Ascending aorta (tissue), 2 donors: Measurements from ENCODE around the gene ARHGAP9. TPM values are rescaled to one million over a fixed set of nuclear protein-coding genes. Genes with fewer than 3 reads are reported as not detected.
"Not testable (repeated sequence)": the region's sequence is repeated elsewhere in the genome, so short reads cannot be mapped to it uniquely, and the experiment has no call there.

ENCODE experiments used
- DNase-seq, 2 donors: peaks; one replicate each; pipeline ENCODE4 v3.0.0-alpha.2; 2019; ENCODE audit warnings: low spot score in 2 of 2
- H3K27ac ChIP-seq, 2 donors: fragments of 200-600 bp; sonication (generic); one replicate each; pipeline ENCODE4 v1.5.1; 2016 to 2017; ENCODE audit warnings: mild to moderate bottlenecking in 1 of 2
- H3K27me3 ChIP-seq: fragments of 200-600 bp; sonication (generic); one replicate; pipeline ENCODE4 v1.5.1; 2017
- H3K36me3 ChIP-seq, 2 donors: fragments of 200-600 bp; sonication (generic); one replicate each; pipeline ENCODE4 v1.5.1; 2016
- H3K4me1 ChIP-seq, 2 donors: fragments of 200-600 bp; sonication (generic); one replicate each; pipeline ENCODE4 v1.5.1; 2016 to 2017; ENCODE audit warnings: mild to moderate bottlenecking in 1 of 2
- H3K4me3 ChIP-seq, 2 donors: fragments of 200-600 bp; sonication (generic); one replicate each; pipeline ENCODE4 v1.5.1; 2016 to 2017; ENCODE audit warnings: mild to moderate bottlenecking in 1 of 2
- H3K9me3 ChIP-seq, 2 donors: fragments of 200-600 bp; sonication (generic); one replicate each; pipeline ENCODE4 v1.5.1; 2016
- CTCF ChIP-seq, 3 experiments: fragments of 200-600 bp in 2 of 3; fragments of 450-650 bp in 1 of 3; sonication (generic) in 2 of 3; IDR thresholded peaks; one replicate each; pipeline ENCODE4 v1.5.1; 2016 to 2019; ENCODE audit warnings: antibody characterized with exemption in 3 of 3, mild to moderate bottlenecking in 1 of 3, moderate library complexity in 1 of 3
- intact Hi-C: fragments of 100-400 bp; cut with DNase I; formaldehyde crosslinking; loops from one replicate; pipeline ENCODE4 v1.15.1; 2023
- total RNA-seq: library from RNA; depleted of rRNA; stranded (reverse); fragments of >200 nt; gene quantifications from one replicate; pipeline ENCODE4 v1.1.0, GENCODE V29; 2016

The ARHGAP9 gene
- total RNA-seq, 1 donor from 2014 or later, result 21.6 TPM

GRCh38 chr12:57441846-57442427, 37.7 kb downstream of the ARHGAP9 start:
- H3K9me3 ChIP-seq, result no peaks in the 10 kb centered on the region
- intact Hi-C loops, result no loop called here
- H3K4me1 ChIP-seq, result no peaks in the 10 kb centered on the region

DNA sequence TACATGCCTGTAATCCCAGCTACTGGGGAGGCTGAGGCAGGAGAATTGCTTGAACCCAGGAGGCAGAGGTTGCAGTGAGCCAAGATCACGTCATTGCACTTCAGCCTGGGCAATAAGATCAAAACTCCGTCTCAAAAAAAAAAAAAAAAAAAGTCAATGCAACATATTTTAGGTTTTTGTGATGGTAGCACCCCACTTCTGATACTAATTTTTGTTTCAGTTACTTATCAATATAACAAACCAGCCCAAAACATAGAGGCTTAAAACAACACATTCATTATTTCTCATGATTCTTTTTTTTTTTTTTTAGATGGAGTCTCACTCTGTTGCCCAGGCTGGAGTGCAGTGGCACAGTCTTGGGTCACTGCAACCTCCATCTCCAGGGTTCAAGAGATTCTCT, 38.3 kb downstream of the ARHGAP9 start:
- H3K27ac ChIP-seq, H3K36me3 ChIP-seq, DNase-seq, H3K9me3 ChIP-seq, H3K27me3 ChIP-seq, H3K4me1 ChIP-seq, H3K4me3 ChIP-seq, intact Hi-C loops: not testable (repeated sequence)

More at GRCh38 chr12:57441846-57442427, 37.7 kb downstream of the ARHGAP9 start:
- no peak overlapping the region for H3K27ac ChIP-seq
- H3K36me3 ChIP-seq, result no peaks in the 10 kb centered on the region
- TF ChIP-seq CTCF (IDR thresholded peaks at IDR 0.05), result no peak
- no peaks in the 10 kb centered on the region for H3K27me3 ChIP-seq
- H3K4me3 ChIP-seq, result no peak overlapping the region
- no peak for DNase-seq

- DNase-seq, result no peak
- TF ChIP-seq CTCF (IDR thresholded peaks at IDR 0.05), result no peak
- no peak overlapping the region for H3K4me3 ChIP-seq
- H3K36me3 ChIP-seq, result no peaks in the 10 kb centered on the region
- intact Hi-C loops, result no loop called here
- H3K4me1 ChIP-seq, result no peaks in the 10 kb centered on the region
- no peaks in the 10 kb centered on the region for H3K9me3 ChIP-seq
- H3K27ac ChIP-seq, result peak overlapping the region; percentile 51 to 65
- H3K27me3 ChIP-seq, result no peaks in the 10 kb centered on the region
Measured at GRCh38 chr12:57439762-57440266, 39.9 kb downstream of the ARHGAP9 start.

DNA sequence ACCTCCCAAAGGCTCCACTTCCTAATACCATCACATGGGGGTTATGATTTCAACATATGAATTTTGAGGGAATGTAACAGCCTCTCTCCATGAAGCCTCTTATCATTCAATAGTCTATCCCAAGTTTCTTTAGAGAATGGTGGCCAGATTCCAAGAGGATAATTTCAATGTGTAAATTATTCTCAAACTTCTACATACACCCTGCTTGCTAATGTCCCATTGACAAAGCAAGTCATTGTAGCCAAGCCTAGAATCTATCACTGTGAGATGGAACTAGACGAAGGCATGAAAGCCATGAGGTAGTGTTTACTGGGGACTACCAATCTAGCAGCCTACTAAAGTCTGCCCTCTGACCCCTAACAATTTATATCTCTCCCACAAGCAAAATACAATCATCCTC, 41.3 kb downstream of the ARHGAP9 start:
- no peaks in the 10 kb centered on the region for H3K4me1 ChIP-seq
- no peaks in the 10 kb centered on the region for H3K36me3 ChIP-seq
- no peaks in the 10 kb centered on the region for H3K9me3 ChIP-seq
- DNase-seq, result no peak
- no peak for TF ChIP-seq CTCF (IDR thresholded peaks at IDR 0.05)
- no peak overlapping the region for H3K4me3 ChIP-seq
- no peaks in the 10 kb centered on the region for H3K27me3 ChIP-seq
- H3K27ac ChIP-seq, result no peak overlapping the region
- intact Hi-C loops, result no loop called here

DNA sequence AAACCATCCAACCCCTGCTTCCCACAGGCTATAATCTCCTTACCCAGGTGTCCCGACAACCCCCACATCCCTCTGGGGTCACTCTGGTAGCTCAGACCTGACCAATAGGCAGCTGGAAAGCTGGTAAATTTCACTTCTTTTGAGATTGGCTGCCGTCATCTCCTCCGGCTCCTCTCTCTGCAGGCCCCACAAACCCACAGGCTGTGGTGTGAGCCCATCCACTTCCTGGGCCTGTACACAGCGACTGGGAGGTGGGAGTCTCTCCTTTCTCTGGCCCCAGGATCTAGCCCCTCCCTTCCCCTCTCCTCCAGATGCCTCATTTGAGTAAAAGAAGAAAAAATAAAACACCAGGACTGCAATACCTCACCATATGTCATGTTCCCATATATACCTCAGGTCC, 44.4 kb downstream of the ARHGAP9 start:
- DNase-seq, result no peak
- Histone ChIP-seq H3K4me1 (peaks cover 0 to 6% of the 10 kb centered on the region in 2 donors), H3K27me3 (no peaks in the 10 kb centered on the region), H3K9me3 (no peaks in the 10 kb centered on the region), H3K4me3 (no peak overlapping the region), H3K36me3 (no peaks in the 10 kb centered on the region), H3K27ac (no peak overlapping the region)
- intact Hi-C loops, result no loop called here
- TF ChIP-seq CTCF (IDR thresholded peaks at IDR 0.05), result no peak

DNA sequence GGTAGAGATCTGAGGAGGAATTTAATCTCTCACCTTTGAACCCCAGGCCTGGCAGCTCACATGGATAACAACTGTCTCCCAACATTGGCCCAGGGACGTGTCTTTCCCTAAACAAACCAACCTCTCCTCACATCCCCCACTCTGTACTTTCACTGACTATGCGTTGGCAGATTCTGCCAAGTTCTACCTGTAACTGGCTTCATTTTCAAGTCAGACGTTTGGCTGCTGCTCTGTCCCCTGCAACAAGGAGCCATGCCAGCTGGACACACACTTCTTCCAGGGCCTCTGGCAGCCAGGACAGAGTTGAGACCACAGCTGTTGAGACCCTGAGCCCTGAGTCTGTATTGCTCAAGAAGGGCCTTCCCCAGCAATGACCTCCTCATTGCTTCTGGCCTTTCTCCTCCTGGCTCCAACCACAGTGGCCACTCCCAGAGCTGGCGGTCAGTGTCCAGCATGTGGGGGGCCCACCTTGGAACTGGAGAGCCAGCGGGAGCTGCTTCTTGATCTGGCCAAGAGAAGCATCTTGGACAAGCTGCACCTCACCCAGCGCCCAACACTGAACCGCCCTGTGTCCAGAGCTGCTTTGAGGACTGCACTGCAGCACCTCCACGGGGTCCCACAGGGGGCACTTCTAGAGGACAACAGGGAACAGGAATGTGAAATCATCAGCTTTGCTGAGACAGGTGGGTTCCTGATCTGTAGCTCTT, 45.0 kb downstream of the ARHGAP9 start, which contains the start of gene INHBC:
TSS of gene INHBC (plus strand) at position 268 of the 707 bp plus-strand sequence. CDS start at position 371, 103 bp downstream.
- no peak within 1 kb of the TSS for H3K4me3 ChIP-seq
- no peak within 1 kb of the TSS for H3K27ac ChIP-seq
- TF ChIP-seq CTCF (IDR thresholded peaks at IDR 0.05), result no peak
- intact Hi-C loops, result no loop called here
- no peak for DNase-seq
- no peaks in the 10 kb centered on the region for H3K27me3 ChIP-seq
- H3K4me1 ChIP-seq, result peaks cover under 1 to 6% of the 10 kb centered on the region in 2 donors
- H3K36me3 ChIP-seq, result no peaks in the 10 kb centered on the region
- no peaks in the 10 kb centered on the region for H3K9me3 ChIP-seq
